Endothelial cell of umbilical vein (primary cell): ENCODE measurements around the gene RBPJ. TPM values are rescaled to one million over a fixed set of nuclear protein-coding genes. Genes with fewer than 3 reads are reported as not detected.

Experiments
- BruUV-seq: library from RNA; stranded (reverse); fragments of 400-500 nt; replicated peaks from 2 replicates; lab custom pipeline; 2021; lab: Mats Ljungman, UMichigan
- CTCF ChIA-PET: fragments of 300-600, 350-600 bp; sonication (Branson Sonifier 250); formaldehyde crosslinking; loops from one replicate; lab custom pipeline; 2021; ENCODE audit warnings: antibody characterized with exemption, inconsistent platforms; lab: Charles Lee
- POLR2A ChIA-PET: fragments of 300-600, 350-600 bp; sonication (Branson Sonifier 250); formaldehyde crosslinking; loops from one replicate; lab custom pipeline; 2021; ENCODE audit warnings: antibody characterized with exemption, inconsistent platforms; lab: Charles Lee
- DNase-seq: peaks from one replicate; pipeline ENCODE4 v3.0.0-alpha.2; 2011; ENCODE audit warnings: low read depth, low spot score
- FAIRE-seq: peaks from 2 replicates; lab custom pipeline; 2011; peaks lifted over from hg19 to GRCh38; lab: Jason Lieb, UNC
- H2AFZ ChIP-seq: 2 replicates; pipeline ENCODE4 v1.6.0; 2012; ENCODE audit warnings: low read depth, low read length, control low read depth, inconsistent platforms
- H3K27ac ChIP-seq: 2 replicates; pipeline ENCODE4 v1.5.1; 2011; ENCODE audit warnings: low read depth, mild to moderate bottlenecking, control low read depth, low read length, moderate library complexity; ENCODE audit not compliant: insufficient read depth
- H3K27me3 ChIP-seq, 2 experiments: 2 replicates each; pipeline versions ENCODE4 v1.6.0 to v1.6.1; 2011; ENCODE audit warnings: low read length in 2 of 2, mixed read lengths in 1 of 2; ENCODE audit not compliant: control insufficient read depth in 2 of 2, insufficient read depth in 2 of 2
- H3K36me3 ChIP-seq, 2 experiments: 2 replicates in 1 of 2; 3 replicates in 1 of 2; pipeline ENCODE4 v1.5.1; 2011; ENCODE audit warnings: low read length in 2 of 2, mild to moderate bottlenecking in 1 of 2, moderate library complexity in 1 of 2; ENCODE audit not compliant: control insufficient read depth in 2 of 2, insufficient read depth in 2 of 2; ENCODE audit errors: extremely low read depth in 1 of 2
- H3K4me1 ChIP-seq: 3 replicates; pipeline ENCODE4 v1.5.1; 2011; ENCODE audit warnings: mild to moderate bottlenecking, low read length; ENCODE audit not compliant: control insufficient read depth, insufficient read depth; ENCODE audit errors: extremely low read depth
- H3K4me2 ChIP-seq: 2 replicates; pipeline ENCODE4 v1.6.1; 2011; ENCODE audit warnings: low read length, control low read depth, mixed read lengths; ENCODE audit not compliant: insufficient read depth
- H3K4me3 ChIP-seq, 3 experiments: fragments of 200-600 bp in 1 of 3; sonication (generic), shearing (Covaris generic) in 1 of 3; replicated peaks in 1 of 3; 2 replicates each; pipeline ENCODE4 v1.5.1; 2011 to 2016; ENCODE audit warnings: control low read depth in 3 of 3, low read length in 3 of 3, mild to moderate bottlenecking in 2 of 3, inconsistent platforms in 1 of 3, low read depth in 1 of 3, moderate library complexity in 1 of 3; ENCODE audit not compliant: insufficient read depth in 1 of 3
- H3K79me2 ChIP-seq: 2 replicates; pipeline ENCODE4 v1.6.0; 2012; ENCODE audit warnings: low read length, inconsistent platforms; ENCODE audit not compliant: control insufficient read depth, insufficient read depth
- H3K9ac ChIP-seq: replicated peaks from 2 replicates; pipeline ENCODE3; 2011; ENCODE audit warnings: low read length, control low read depth; ENCODE audit not compliant: insufficient read depth; ENCODE audit errors: extremely low read depth
- H3K9me1 ChIP-seq: replicated peaks from 3 replicates; pipeline ENCODE4 v1.6.0; 2011; ENCODE audit warnings: mild to moderate bottlenecking, low read length; ENCODE audit not compliant: control insufficient read depth, insufficient read depth; ENCODE audit errors: extremely low read depth
- H3K9me3 ChIP-seq: replicated peaks from 2 replicates; pipeline ENCODE4 v1.5.1; 2012; ENCODE audit warnings: low read length, inconsistent platforms; ENCODE audit not compliant: control insufficient read depth, insufficient read depth
- H4K20me1 ChIP-seq: replicated peaks from 2 replicates; pipeline ENCODE3; 2011; ENCODE audit warnings: mild to moderate bottlenecking, low read length; ENCODE audit not compliant: control insufficient read depth, insufficient read depth; ENCODE audit errors: extremely low read depth
- CTCF ChIP-seq, 2 donors: IDR thresholded peaks; 1 replicate in 1 of 2; 2 replicates in 1 of 2; pipeline ENCODE4 v1.5.1; 2011; ENCODE audit warnings: low read length in 2 of 2, mild to moderate bottlenecking in 2 of 2, moderate library complexity in 2 of 2, control low read depth in 1 of 2, inconsistent platforms in 1 of 2, low read depth in 1 of 2; ENCODE audit not compliant: insufficient read depth in 1 of 2; ENCODE audit errors: extremely low read depth in 1 of 2
- EZH2 ChIP-seq: IDR thresholded peaks from 2 replicates; pipeline ENCODE4 v1.6.1; 2012; ENCODE audit warnings: borderline replicate concordance, low read depth, mild to moderate bottlenecking, moderate library complexity, low read length, inconsistent platforms; ENCODE audit not compliant: severe bottlenecking
- FOS ChIP-seq: IDR thresholded peaks from 2 replicates; pipeline ENCODE4 v1.6.1; 2011; ENCODE audit warnings: mild to moderate bottlenecking, low read length, moderate library complexity, borderline replicate concordance; ENCODE audit not compliant: insufficient read depth
- GATA2 ChIP-seq: IDR thresholded peaks from 2 replicates; pipeline ENCODE4 v1.7.0; 2011; ENCODE audit warnings: low read depth, mild to moderate bottlenecking, moderate library complexity, mixed read lengths, low read length; ENCODE audit not compliant: insufficient read length, insufficient read depth
- JUN ChIP-seq: IDR thresholded peaks from 2 replicates; pipeline ENCODE4 v1.6.1; 2011; ENCODE audit warnings: borderline replicate concordance, low read depth; ENCODE audit not compliant: insufficient read length, insufficient read depth
- MYC ChIP-seq: IDR thresholded peaks from one replicate; pipeline ENCODE4 v1.6.1; 2011; ENCODE audit warnings: mild to moderate bottlenecking, low read depth, low read length
- POLR2A ChIP-seq: IDR thresholded peaks from 2 replicates; pipeline ENCODE4 v1.6.1; 2012; ENCODE audit warnings: low read depth, mild to moderate bottlenecking, control low read depth, low read length
- POLR2AphosphoS5 ChIP-seq: IDR thresholded peaks from 2 replicates; pipeline ENCODE4 v1.6.1; 2012; ENCODE audit warnings: low read depth, mild to moderate bottlenecking, control low read depth, low read length, moderate library complexity; ENCODE audit not compliant: insufficient read depth
- dilution Hi-C: fragments of 300-500 bp; cut with MboI; formaldehyde crosslinking; loops from one replicate; pipeline ENCODE4 v1.15.0; 2019; ENCODE audit warnings: low sequenced_read_pairs; ENCODE audit not compliant: extremely low pct_ligation_motif_present
- intact Hi-C: fragments of 100-400 bp; cut with micrococcal nuclease; formaldehyde crosslinking; loops from one replicate; pipeline ENCODE4 v1.10.0; 2022
- polyA plus RNA-seq, 4 experiments: library from polyadenylated mRNA; depleted of rRNA in 3 of 4; stranded (reverse) in 3 of 4; unstranded in 1 of 4; fragments of >200 nt; gene quantifications; 2 replicates each; pipeline versions ENCODE4 v1.2.1 to v1.2.3, GENCODE V29; 2011 to 2012; ENCODE audit warnings: missing spikeins in 1 of 4
- total RNA-seq: library from RNA; stranded (reverse); gene quantifications from 2 replicates; pipeline ENCODE4 v1.2.3, GENCODE V29; 2021
- TF ChIP-seq, protein P1 (sequence below): IDR thresholded peaks from 2 replicates; pipeline ENCODE4 v1.6.1; 2011; ENCODE audit not compliant: insufficient read depth, insufficient read length

RBPJ gene
- total and polyA plus RNA-seq, 2 donors (not counting 3 experiments of a cell fraction or from before 2014, with no cell fraction given) = 17.0 to 42.9 TPM

DNA sequence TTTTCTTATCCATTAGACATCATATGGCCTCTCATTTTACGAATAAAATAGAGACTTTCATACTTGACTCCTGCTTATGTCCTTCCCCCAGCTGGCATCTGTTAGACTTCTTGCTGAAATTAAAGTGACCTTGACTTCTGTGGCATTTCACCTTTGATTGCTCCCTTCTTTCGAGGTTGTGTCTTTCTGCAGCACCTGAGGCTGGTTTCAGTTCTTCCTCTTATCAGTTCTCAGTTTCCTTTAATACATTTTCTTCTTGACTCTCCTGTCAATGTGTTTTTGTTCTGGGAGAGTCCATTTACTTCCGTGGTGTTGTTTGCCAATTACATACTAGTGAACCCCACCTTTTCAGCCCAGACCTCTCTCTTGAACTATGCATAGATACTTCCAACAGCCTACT is 81.6 kb downstream of the RBPJ start:
- Histone ChIP-seq H3K79me2 (peaks cover 2% of the 10 kb centered on the region), H3K4me3 (no peak overlapping the region), H3K9me1 (no peaks in the 10 kb centered on the region), H4K20me1 (no peaks in the 10 kb centered on the region), H3K9ac (no peak overlapping the region), H3K4me1 (no peaks in the 10 kb centered on the region), H3K9me3 (peaks cover 7% of the 10 kb centered on the region), H3K27ac (no peak overlapping the region), H3K27me3 (no peaks in the 10 kb centered on the region), H3K36me3 (no peaks in the 10 kb centered on the region), H3K4me2 (no peak overlapping the region), H2AFZ (no peak overlapping the region)
- TF ChIP-seq MYC (no peak), POLR2AphosphoS5 (no peak), JUN (no peak), CTCF (IDR thresholded peaks at IDR 0.05; ENCODE audit: extremely low read depth in 1 of 2, insufficient read depth in 1 of 2, low read depth in 1 of 2, low read length in 2 of 2) (no peak), POLR2A (no peak), EZH2 (no peak), GATA2 (no peak), FOS (no peak)
- TF ChIP-seq, protein P1, sequence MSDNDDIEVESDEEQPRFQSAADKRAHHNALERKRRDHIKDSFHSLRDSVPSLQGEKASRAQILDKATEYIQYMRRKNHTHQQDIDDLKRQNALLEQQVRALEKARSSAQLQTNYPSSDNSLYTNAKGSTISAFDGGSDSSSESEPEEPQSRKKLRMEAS = no peak
- FAIRE-seq = no peak
- intact Hi-C loops (no loop called here), dilution Hi-C loops (no loop called here)
- ChIA-PET POLR2A (no interaction called here), CTCF (interaction anchor here (0.9 to 2.8 kb wide), 4 partner anchors 7 to 414 kb away, joined by 3 to 20 read pairs (median 5); no protein-coding TSS in a partner anchor)
- no TSS peak for BruUV-seq
- DNase-seq = no peak
